ENCODE results near the gene MRGPRX2. TPM values are rescaled to one million over a fixed set of nuclear protein-coding genes. Genes with fewer than 3 reads are reported as not detected.

MRGPRX2 gene
- not detected in 2 replicates for polyA plus RNA-seq (2014; cell fraction: cytosol; rRNA removed)
- not detected in 2 replicates for polyA plus RNA-seq (2014; cell fraction: nucleus; rRNA removed)

DNA sequence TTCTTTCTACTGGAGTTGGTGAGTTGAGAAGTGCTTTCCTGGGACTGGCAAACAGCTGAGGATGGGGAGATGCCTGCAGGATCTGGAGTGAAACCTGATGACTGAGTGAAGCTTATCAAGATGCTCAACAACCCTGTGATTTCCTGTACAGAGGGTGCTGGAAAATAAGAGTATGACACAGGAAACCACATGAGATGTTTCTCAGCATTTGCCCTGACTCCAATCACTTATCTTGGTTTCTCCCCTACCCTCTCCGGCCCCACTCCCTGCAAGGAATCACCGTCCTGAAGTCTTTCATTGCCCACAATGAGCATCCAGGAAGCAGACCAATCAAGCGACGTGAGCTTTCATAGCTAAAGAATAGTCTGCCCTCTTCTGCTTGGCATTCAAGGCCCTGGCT, at the start of gene MRGPRX2:
Gene MRGPRX2 (minus strand): TSS at position 89 of the 400 bp plus-strand sequence. CDS start 4,315 bp downstream, outside the sequence.
- DNase-seq (ENCODE audit: low spot score) = no peak

DNA sequence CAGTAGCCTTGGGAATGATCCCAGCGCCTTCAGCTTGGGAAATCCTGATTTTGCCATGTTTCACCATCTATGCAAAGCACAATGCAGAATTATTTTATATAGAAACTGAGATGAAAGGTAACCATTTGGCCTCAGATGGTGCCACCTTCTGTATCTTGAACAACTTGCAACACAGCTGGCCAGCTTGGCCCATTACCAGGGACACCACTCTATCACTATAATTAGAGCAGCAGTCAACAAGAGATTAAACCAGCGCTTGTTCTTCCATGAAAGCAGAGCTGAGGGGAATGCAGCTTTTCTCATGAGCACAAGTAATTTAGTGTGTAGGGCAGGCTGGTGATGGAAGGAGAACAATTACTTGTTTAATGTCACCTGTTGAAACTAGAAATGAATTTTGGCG, 49.8 kb upstream of the MRGPRX2 start:
- DNase-seq (ENCODE audit: low spot score) = no peak

DNA sequence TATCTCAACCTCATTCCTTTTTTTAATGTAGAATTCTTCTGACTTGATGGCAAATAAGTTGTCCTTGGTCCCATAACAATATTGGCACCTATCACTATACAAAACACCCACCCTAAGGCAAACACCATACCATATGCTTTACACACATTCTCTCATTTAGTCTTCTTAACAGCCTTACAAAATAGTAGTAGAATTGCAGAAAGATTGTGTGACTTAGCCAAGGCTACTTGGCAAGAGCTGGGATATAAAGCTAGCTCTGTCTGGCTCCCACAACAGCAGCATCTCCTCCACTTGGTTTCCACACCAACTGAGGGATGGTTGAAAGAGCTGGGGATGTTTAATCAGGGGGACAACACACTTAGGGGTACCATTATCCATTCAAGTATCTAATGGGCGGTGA, 46.6 kb upstream of the MRGPRX2 start:
- no peak for DNase-seq (ENCODE audit: low spot score)

DNA sequence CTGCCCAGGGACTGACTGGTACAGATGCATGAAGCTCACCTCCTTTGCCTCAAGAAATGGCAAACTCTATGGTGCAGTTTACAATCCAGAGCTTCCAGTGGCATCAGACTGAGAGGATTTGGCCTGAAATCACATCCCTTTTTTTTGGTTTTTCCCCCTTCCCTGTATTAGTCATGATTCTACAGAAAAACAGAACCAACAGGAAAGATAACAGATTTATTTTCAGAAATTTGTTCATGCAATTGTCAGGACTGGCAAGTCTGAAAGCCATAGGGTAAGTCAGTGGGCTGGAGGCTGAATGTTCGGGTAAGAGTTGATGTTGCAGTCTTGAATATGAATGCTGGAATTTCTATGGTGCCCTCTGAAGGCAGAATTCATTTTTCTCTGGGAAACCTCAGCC, 44.5 kb upstream of the MRGPRX2 start:
- no peak for DNase-seq (ENCODE audit: low spot score)

DNA sequence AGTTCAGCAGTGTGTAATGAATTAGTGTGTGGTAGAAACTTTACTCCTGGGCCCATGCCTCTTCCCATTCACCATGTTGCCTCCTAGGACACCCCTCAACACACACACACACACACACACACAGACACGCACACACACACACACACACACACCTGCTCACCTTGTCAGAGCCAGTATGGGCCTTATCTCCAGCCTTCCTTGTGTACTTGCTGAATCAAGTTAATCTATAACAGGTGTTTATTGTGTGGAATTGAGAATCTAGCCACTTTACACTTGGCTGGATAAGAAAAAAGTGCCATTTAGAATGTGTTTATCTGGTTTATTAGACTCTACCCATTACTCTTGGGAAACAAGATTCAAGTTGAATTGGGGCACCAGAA, 42.0 kb upstream of the MRGPRX2 start:
- no peak for DNase-seq (ENCODE audit: low spot score)

DNA sequence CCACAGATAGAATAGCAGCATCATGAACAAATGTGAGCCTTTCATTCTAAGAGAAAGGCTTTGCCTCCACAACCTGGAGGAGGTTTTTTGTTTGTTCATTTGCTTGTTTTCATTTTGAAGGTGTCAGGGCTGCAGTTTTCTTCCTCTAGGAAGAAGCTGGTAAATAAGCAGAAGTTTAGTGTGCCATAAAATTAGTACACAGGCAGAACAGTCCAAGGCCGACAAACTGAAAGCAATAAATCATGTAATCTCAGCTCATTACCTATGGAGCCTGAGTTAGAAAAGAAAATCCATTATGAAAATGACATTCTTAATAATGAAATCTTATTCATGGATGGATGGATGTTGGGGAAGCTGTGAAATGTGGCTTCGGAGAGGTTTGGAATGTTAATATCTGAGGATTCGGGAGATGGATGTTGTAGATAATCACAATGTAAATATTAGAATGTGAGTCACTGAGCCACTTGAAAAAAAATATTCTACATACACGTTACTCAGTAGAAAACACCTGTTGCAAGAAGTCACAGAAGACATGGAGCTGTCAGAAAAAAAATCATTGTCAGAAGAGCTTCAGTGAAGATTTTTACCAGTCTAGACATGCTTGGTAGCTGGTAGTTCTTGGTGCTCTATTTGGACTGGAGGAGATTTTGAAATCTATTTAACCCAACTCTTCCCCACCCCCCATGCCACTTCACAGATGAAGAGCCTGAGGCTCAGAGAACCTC, 41.4 kb upstream of the MRGPRX2 start:
- no peak for DNase-seq (ENCODE audit: low spot score)

DNA sequence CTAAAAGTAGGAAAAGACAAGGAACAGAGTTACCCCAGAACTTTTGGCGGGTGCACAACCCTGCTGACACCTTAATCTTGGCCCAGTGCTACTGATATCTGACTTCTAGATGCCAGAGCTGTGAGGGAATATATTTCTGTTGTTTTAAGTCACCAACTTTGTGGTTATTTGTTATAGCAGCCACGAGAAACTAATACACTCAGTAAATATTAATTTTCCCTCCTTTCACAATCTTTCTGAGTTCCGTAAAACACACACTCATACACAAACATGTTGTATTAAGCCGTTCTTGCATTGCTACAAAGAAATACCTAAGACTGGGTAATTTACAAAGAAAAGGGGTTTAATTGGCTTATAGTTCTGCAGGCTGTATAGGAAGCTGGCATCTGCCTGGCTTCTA, 40.4 kb upstream of the MRGPRX2 start:
- no peak for DNase-seq (ENCODE audit: low spot score)

DNA sequence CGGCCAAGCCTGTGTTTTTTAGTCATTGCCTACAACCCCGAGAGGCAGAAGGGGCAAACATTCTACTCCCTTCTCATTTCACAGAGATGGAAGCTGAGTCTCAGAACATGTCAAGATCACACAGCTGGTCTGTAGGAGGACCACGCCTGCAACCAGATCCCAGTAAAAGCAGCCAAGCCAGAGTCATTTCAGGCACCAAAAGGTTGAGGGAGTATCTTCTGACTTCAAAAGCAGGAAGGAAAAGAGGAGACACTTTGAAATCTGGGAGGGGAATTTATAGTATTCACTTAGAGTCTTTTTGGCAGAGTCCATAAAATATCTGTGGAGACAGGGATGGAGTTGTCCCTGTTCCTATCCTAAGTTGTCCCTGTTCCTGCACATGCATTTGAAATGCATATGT, 38.6 kb upstream of the MRGPRX2 start:
- no peak for DNase-seq (ENCODE audit: low spot score)

DNA sequence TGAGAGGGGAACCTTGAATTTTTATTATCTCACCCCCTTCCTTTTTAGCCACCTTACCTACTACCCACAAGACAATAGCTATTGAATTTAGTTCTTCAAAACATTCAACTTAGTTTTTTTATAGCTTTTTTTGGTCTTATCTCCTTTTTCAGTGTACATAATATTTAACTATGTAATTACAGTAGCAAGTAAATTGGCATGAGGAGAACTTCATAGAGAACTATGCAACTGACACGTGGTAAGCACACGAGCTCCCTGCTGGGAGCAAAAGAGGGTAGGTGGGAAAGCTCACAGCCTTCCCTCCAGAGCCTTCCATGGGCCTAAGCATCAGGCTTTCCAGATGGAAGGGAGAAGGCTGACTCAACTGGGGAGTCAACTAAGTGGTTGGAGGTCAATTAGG, 34.3 kb upstream of the MRGPRX2 start:
- DNase-seq (ENCODE audit: low spot score) = no peak

DNA sequence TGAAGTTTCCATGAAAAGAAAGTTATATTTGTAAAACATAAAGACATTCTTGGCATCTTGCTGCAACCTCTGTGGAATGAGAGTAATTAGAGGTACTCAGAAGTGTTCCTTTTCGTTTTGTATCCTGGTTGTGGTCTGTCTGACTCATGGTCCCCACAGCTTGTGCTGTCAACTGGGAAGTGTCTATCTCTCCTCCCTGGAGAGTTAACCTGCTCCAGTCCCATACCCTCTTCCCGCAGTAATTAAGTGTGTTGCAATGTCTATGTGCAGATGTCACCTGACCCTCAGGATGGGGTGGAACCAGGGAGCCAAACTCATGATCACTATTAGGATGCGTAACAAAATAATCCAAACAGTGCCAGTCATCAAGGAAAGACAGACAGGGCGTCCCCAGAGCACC, 33.5 kb upstream of the MRGPRX2 start:
- no peak for DNase-seq (ENCODE audit: low spot score)

DNA sequence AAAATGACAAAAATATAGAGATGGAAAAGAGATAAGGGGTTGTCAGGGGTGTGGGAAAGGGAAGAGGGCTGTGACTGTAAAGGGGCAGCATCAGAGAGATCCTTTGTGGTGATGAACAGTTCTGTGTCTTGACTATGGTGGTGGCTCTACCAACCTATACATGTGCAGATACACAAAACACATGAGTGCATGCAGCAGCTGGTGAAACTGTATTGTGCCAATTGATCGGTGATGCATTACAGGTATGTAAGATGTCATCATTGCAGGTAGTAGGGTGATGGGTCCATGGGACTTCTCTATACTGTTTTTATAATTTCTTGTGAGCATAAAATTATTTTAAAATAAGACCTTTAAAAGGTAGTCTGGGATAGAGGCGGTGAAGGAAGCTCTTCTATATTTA, 32.3 kb upstream of the MRGPRX2 start:
- no peak for DNase-seq (ENCODE audit: low spot score)

DNA sequence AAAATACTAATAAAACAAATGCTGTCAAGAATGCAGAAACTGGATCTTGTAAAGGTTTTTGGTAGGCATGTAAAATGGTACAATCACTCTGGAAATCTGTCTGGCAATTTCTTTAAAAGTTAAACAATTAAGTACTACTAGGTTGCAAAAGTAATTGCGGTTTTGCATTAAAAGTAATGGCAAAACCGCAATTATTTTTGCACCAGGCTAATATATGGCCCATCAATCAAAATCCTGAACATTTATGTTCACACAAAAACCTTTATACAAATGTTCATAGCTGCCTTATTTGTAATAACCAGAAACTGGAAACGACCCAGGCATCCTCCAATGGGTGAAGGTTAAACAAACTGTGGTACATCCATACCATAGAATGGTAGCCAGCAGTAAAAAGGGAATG, 31.8 kb upstream of the MRGPRX2 start:
- DNase-seq (ENCODE audit: low spot score) = no peak

DNA sequence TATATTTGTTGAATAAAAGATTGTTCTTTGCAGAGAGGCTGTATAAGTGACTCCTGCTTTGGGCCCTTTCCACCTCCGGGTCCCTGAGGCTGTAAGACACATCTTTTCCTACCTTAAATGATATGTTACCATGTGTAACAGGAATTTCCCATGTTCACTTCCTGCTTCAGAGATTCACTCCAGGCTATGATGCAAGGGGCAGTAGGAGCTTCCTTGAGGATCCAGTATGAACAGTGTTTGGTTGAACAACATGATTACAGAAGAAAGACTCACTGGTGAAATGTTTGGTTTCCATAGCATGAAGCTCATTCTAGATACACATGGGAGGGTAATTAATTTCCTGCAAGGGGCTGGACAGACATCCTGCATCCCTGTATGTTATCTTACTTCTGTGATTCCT, 30.8 kb upstream of the MRGPRX2 start:
- DNase-seq (ENCODE audit: low spot score) = no peak

DNA sequence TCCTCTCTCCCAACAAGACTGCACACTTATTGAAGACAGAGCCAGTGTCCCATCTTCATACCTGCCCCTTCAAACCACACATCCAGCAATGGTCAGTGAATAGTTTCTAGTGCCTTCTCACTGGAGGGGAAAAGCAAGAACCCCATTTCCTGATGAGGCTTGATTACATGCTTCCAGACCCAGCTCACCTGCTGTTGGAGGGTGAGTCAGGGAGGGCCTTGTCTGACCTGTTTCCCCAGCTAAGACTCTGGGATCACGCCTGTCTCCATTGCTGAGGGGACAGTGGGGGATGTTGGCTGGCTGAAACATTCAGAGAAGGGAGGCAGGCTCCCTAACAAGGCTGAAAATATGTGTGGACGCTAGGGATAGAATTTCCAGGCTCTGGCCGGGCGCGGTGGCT, 28.9 kb upstream of the MRGPRX2 start:
- DNase-seq (ENCODE audit: low spot score) = no peak

DNA sequence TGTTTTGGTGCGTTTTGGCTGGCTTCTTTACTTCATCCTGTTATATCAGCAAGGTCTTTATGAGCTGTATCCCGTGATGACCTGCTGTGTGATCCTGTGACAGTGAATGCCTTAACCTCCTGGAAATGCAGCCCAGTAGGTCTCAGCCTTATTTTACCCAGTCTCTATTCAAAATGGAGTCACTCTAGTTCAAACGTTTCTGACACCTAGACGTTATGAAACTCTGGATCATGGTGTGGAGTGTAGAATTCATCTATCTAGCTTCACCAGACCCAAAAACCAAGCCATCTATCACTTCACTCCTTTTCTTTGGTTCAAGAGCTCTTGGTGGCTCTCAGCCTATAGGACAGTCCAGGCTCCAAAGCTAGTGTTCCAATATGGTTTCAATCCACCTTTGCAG, 28.3 kb upstream of the MRGPRX2 start:
- DNase-seq (ENCODE audit: low spot score) = no peak

DNA sequence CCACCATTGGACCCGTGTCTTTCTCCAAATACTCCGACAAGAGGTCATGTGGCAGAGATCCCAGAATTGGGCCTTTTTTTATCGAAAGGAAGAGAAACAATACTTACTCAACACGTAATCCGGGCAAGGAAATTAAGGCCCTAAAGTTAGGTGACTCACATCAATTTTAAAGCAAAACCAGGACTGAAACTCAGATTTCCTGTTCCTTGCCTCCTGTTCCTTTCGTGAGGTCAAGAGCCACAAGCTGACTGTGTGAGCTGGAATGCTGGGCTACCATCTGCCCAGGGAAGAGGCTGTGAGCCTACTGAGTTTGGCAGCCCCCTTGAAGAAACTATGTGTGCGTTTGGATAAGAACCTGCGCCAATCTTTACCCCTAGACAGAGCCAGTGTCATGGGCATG, 27.1 kb upstream of the MRGPRX2 start:
- DNase-seq (ENCODE audit: low spot score) = no peak

DNA sequence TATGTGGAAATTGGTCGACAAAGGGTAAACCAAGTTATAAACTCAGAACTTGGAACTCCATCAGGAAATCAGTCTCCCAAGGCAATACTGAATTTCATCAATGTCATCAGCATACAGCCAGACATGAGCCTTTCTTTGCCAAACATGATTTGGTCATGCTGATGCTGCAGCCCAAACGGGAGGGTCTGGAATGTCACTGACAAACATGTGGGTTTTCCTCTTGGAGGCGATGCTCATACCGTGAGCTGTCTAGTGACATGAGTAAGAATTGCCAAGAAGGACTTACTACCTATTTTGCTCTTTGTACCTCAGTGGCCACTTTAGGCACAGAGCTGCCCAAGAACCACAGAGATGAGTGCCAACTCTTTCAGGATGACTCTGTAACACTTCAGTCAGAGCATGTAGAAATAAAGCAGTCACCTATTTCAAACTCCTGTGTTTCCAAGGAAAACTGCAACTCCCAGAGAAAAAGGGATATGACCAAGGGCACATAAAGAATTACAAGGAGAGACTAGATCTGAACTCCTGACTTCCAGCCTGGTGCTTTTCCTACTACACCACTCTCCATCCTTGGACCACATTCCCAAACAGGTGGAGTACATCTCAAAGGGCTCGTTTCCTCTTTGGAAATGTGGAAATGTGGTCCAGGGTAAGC, 24.3 kb upstream of the MRGPRX2 start:
- DNase-seq (ENCODE audit: low spot score) = no peak

DNA sequence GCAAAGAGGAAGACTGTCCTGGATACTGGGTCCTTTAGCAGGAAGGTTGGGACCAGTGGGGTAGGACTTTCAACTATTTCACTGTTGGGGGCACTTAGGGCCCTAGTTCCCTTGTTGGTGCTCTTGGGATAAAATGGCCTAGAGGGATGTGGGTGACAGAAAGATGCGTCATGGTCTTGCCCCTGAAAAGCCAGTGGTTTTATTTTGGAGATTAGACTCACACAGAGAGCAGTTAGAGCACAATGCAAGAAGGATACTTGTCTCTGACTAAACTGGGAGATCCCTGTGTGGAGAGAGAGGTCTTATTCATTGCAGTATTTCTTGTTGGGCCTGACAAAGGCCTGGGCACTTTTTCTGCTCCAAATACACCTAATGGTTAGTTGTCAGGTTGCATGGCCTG, 22.6 kb upstream of the MRGPRX2 start:
- DNase-seq (ENCODE audit: low spot score) = no peak

DNA sequence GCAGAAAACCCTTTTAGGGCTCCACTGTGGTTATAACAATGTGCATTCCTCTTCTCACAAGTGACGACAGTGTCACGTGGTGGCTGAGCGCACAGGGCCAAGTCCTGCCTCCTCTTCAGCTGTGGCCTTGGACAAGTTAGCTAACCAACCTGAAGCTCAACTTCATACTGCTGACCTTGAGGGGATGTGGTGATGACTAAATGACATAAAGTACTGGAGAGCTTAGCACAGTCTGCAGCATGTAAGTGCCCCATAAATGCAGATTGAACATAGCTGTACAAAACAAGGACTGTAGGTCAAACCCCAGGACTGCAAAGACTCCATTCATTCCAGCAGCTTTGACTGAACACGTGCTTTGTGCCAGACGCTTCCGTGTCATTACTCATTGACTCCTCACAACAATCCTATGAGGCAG, 20.1 kb upstream of the MRGPRX2 start:
- no peak for DNase-seq (ENCODE audit: low spot score)

DNA sequence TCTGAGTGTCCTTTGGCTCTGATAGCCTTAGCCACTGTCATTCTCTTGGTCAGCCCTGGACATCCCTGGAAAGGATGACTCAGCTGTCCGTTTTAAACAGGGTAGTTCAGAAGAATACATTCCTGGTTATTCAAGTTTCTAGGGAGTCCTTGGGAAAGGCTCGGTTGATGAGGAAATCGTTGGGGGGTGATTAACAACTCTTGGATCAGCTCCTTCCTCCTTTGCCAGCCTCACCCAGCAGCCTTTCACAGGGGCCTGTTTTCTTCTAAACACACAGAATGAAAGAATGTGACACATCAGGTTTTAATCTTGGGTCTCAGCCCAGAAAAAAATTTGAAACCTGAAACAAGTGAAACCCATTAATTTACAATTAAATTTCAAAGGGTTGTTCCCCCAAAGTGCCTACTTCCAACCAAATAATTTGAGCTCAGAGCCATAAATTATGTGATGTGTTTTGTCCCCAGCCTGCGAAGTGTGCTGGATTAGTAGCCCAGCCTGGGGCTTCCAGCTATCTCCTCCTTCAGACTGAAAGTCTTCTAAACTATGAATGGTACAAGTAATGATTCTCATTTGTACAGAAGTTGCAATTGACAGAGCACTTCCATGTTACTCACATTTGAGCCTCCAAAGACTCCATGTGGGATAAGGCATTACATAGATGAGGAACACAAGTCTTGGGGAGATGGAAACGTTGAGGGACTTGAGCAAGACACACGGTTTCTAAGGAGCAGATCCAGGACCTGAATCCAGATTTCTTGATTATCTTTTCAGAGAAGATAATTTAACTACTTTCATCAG, 19.3 kb upstream of the MRGPRX2 start:
- DNase-seq (ENCODE audit: low spot score) = no peak

DNA sequence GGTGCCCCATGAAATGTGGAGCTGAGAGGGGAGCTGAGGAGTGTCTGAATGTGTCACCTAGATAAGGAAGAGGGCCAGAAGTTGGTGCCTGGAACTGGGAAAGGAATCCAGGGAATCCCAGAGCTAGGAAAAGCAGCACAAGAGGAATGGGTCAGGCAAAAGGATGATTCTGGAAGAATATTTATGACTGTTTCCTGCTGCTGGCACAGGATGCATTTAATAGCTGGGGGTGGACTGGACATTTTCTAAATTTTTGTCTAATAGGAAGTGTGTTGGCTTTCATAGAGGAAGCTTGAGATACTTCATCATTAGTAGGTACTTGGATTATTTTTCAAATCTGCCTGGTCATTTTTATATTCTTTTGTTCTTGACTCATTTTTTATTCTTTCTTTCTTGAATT, 17.4 kb upstream of the MRGPRX2 start:
- DNase-seq (ENCODE audit: low spot score) = no peak

DNA sequence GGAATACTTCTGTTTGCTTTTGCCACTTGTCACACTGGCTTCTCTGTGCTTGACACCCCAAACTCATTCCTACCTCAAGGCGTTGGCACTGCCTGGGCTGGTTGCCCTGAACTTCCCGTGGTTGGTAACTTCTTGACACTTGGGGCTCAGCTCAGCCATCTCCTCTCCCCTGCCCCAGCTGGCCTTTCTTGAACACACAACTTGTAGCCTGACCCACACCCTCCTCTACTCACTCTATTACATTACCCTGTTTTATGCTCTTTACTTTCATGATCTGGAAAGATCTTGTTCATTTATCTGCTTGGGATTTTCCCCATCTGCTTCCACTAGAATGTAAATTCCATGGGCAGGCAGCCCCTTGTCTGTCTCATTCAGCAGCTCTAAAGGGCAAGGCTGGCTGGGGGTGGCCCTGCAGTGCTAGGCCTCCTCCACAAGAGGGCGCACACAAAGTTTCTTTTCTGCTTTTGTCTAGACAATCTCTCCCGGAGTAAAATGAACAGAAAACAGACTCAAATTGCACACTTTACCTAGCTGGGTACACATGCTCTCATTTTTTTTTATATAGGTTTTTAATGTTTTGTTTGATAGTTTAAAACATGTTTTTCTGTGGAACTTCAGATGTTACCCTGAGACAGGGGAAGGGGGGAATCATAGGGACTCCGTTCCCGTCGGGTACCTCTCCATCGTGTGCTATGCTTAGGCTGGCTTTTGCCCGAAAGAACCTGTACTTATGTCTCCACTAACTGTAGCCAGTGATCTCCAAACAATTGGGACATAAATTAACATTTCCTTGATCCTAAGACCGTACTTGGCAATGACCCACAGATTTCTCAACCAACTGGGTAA, 16.4 kb upstream of the MRGPRX2 start:
- peak; percentile 54 for DNase-seq (ENCODE audit: low spot score)
